MM.1S (cell line): Measurements from ENCODE around the gene CMC4.

Experiments used
- DNase-seq: peaks from one replicate; pipeline ENCODE4 v3.0.0-alpha.2; 2015
- H2AFZ ChIP-seq: fragments of 300-600 bp; sonication (generic); 2 replicates; pipeline ENCODE4 v1.6.0; 2016; ENCODE audit warnings: antibody characterized with exemption, low read length
- H3F3A ChIP-seq: fragments of 300-600 bp; sonication (generic); 2 replicates; pipeline ENCODE4 v1.6.1; 2016; ENCODE audit warnings: mild to moderate bottlenecking, antibody characterized with exemption, low read length, moderate library complexity, mixed read lengths; ENCODE audit not compliant: insufficient read depth
- H3K27ac ChIP-seq: fragments of 300-600 bp; sonication (generic); 2 replicates; pipeline ENCODE4 v1.5.1; 2016; ENCODE audit warnings: mild to moderate bottlenecking, low read length
- H3K27me3 ChIP-seq: fragments of 300-600 bp; sonication (generic); replicated peaks from 2 replicates; pipeline ENCODE4 v1.6.0; 2016; ENCODE audit warnings: low read length; ENCODE audit not compliant: insufficient read depth
- H3K36me3 ChIP-seq: fragments of 300-600 bp; sonication (generic); replicated peaks from 2 replicates; pipeline ENCODE4 v1.6.1; 2016; ENCODE audit warnings: mild to moderate bottlenecking, low read length, mixed read lengths; ENCODE audit not compliant: insufficient read depth
- H3K4me1 ChIP-seq: fragments of 300-600 bp; sonication (generic); 2 replicates; pipeline ENCODE4 v1.6.1; 2016; ENCODE audit warnings: low read length, mixed read lengths
- H3K4me2 ChIP-seq: fragments of 300-600 bp; sonication (generic); 2 replicates; pipeline ENCODE4 v1.6.0; 2016; ENCODE audit warnings: low read depth, low read length
- H3K4me3 ChIP-seq: fragments of 300-600 bp; sonication (generic); 2 replicates; pipeline ENCODE4 v1.5.1; 2016; ENCODE audit warnings: low read length, mixed read lengths
- H3K79me2 ChIP-seq: fragments of 300-600 bp; sonication (generic); 2 replicates; pipeline ENCODE4 v1.6.1; 2016; ENCODE audit warnings: mixed run types, low read length, mixed read lengths
- H3K9ac ChIP-seq: fragments of 300-600 bp; sonication (generic); 2 replicates; pipeline ENCODE4 v1.6.1; 2016; ENCODE audit warnings: low read length, mixed read lengths
- H3K9me2 ChIP-seq: fragments of 300-600 bp; sonication (generic); replicated peaks from 2 replicates; pipeline ENCODE4 v1.6.1; 2016; ENCODE audit warnings: mild to moderate bottlenecking, low read length, mixed read lengths; ENCODE audit not compliant: insufficient read depth
- H3K9me3 ChIP-seq: fragments of 300-600 bp; sonication (generic); replicated peaks from 2 replicates; pipeline ENCODE4 v1.6.1; 2016; ENCODE audit warnings: mild to moderate bottlenecking, low read length, mixed read lengths; ENCODE audit not compliant: insufficient read depth
- H4K20me1 ChIP-seq: fragments of 300-600 bp; sonication (generic); 2 replicates; pipeline ENCODE4 v1.6.1; 2016; ENCODE audit warnings: mild to moderate bottlenecking, low read length, moderate library complexity, mixed read lengths; ENCODE audit not compliant: insufficient read depth
- CTCF ChIP-seq: fragments of 300-600 bp; sonication (generic); IDR thresholded peaks from 2 replicates; pipeline ENCODE4 v1.5.1; 2016; ENCODE audit warnings: antibody characterized with exemption, low read length, mixed read lengths
- EZH2 ChIP-seq: fragments of 300-600 bp; sonication (generic); optimal IDR thresholded peaks from 2 replicates; pipeline ENCODE3; 2017; ENCODE audit warnings: low read depth, mild to moderate bottlenecking, antibody characterized with exemption, low read length, mixed read lengths
- EZH2phosphoT487 ChIP-seq: fragments of 300-600 bp; sonication (generic); IDR thresholded peaks from 2 replicates; pipeline ENCODE4 v1.6.1; 2018; ENCODE audit warnings: antibody characterized with exemption, low read length

CMC4 gene

DNA sequence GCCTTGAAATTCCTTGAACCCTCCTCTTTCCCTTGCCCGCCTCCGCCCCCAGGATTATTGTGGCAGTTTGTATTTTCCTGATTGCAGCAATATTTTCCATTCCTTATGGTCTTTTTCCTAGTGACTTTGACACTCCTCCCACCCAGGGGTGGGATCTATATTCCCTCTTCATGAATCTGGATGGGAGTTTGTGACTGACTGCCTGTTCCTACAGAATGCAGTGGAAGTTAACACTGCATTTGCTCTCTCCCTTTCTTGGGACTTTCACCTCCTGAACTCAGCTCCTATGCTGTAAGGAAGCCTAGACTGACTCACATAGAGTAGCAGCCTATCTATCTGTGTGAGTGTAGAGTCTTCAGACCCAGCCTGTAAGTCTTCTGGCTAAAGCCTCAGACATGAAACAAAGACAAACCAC is 42.1 kb downstream of the CMC4 start:
- Histone ChIP-seq H3K9me3 (no peaks in the 10 kb centered on the region), H3K27ac (no peak overlapping the region), H3K4me1 (no peaks in the 10 kb centered on the region), H3K9me2 (no peaks in the 10 kb centered on the region), H4K20me1 (no peaks in the 10 kb centered on the region), H3F3A (peaks cover 12% of the 10 kb centered on the region; the same call in 1 of the 2 replicates), H3K27me3 (no peaks in the 10 kb centered on the region), H3K79me2 (peaks cover 34% of the 10 kb centered on the region), H2AFZ (no peak overlapping the region), H3K36me3 (no peaks in the 10 kb centered on the region), H3K4me3 (no peak overlapping the region), H3K4me2 (no peak overlapping the region), H3K9ac (no peak overlapping the region)
- no peak for TF ChIP-seq EZH2phosphoT487
- DNase-seq, result no peak

- Histone ChIP-seq H3F3A (peaks cover 12% of the 10 kb centered on the region; the same call in 1 of the 2 replicates), H2AFZ (no peak overlapping the region), H3K79me2 (peaks cover 34% of the 10 kb centered on the region), H3K4me2 (peak overlapping the region; percentile 70), H3K36me3 (no peaks in the 10 kb centered on the region), H4K20me1 (no peaks in the 10 kb centered on the region), H3K27me3 (no peaks in the 10 kb centered on the region), H3K27ac (peak overlapping the region; percentile 94; the same call in 1 of the 2 replicates), H3K4me3 (peak overlapping the region; percentile 86), H3K9me3 (no peaks in the 10 kb centered on the region), H3K9me2 (no peaks in the 10 kb centered on the region), H3K4me1 (no peaks in the 10 kb centered on the region), H3K9ac (peak overlapping the region; percentile 88; the same call in 1 of the 2 replicates)
- TF ChIP-seq EZH2 (no peak), EZH2phosphoT487 (no peak), CTCF (peak; percentile 5; the same call in 1 of the 2 replicates)
- DNase-seq, result no peak
These were observed 42.8 kb downstream of the CMC4 start for GRCh38 chrX:155028129-155028528.

DNA sequence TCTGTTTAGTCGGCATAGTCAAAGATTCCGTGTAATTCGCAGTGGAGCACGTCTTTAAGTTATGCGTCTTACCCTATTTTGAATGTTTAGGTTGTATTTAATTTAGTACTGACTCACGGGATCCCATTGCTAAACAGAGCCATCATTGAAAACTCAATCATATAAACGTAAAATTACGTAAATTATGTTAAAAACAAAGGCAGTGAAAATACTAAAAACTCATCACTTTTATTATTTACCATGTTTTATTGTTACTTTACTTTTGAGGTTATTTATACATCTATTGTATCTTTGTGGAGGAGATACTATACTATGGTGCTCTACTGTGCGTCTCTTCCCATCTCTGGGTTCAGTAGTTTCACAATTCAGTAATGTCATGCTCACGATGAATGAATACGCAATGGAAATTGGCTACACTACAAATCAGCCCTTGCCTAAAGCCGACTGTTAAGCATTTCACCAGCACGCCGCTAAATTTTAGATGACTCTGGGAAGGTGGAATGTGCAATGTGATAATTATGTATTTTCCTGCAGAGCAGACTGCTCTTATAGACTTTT is 43.3 kb downstream of the CMC4 start:
- Histone ChIP-seq H3K9me2 (no peaks in the 10 kb centered on the region), H3K4me2 (peak overlapping the region; percentile 70), H3K4me3 (peak overlapping the region; percentile 86), H3K27me3 (no peaks in the 10 kb centered on the region), H3K79me2 (peaks cover 34% of the 10 kb centered on the region), H3K9ac (peak overlapping the region; percentile 88), H3K27ac (peak overlapping the region; percentile 94), H4K20me1 (no peaks in the 10 kb centered on the region), H3F3A (peaks cover 12% of the 10 kb centered on the region; the same call in 1 of the 2 replicates), H3K4me1 (no peaks in the 10 kb centered on the region), H3K9me3 (no peaks in the 10 kb centered on the region), H3K36me3 (no peaks in the 10 kb centered on the region), H2AFZ (peak overlapping the region; percentile 61)
- DNase-seq, result peak; percentile 34
- TF ChIP-seq EZH2phosphoT487, result no peak
- TF ChIP-seq EZH2, result no peak
- no peak for TF ChIP-seq CTCF
